Right ventricle myocardium superior (tissue), 1 donor: Measurements from ENCODE around the gene ELP2. TPM values are rescaled to one million over a fixed set of nuclear protein-coding genes. Genes with fewer than 3 reads are reported as not detected.
"Not testable (repeated sequence)": the region's sequence is repeated elsewhere in the genome, so short reads cannot be mapped to it uniquely, and the experiment has no call there.

Experiments
- ATAC-seq: fragments of 200-7000 bp; cut with Tn5 transposase; one replicate; pipeline ENCODE4 v1.9.1; 2020; ENCODE audit warnings: mild to moderate bottlenecking; ENCODE audit not compliant: poor library complexity
- DNase-seq: peaks from one replicate; pipeline ENCODE4 v3.0.0-alpha.2; 2020
- intact Hi-C: fragments of 100-400 bp; cut with DNase I; formaldehyde crosslinking; loops from one replicate; pipeline ENCODE4 v1.11.2; 2022
- total RNA-seq: library from RNA; stranded (reverse); fragmentation: NEBNext Ultra II Directional; extraction: Animal tissue kit (Norgen Biotek cat#: 25700); gene quantifications from one replicate; pipeline ENCODE4 v1.2.1, GENCODE V29; 2021
- donor health status: DM: no; HTN: yes; CAD: no; lungs with severe emphysema.

ELP2 gene
- total RNA-seq, 1 donor from 2014 or later: 47.6 TPM

DNA sequence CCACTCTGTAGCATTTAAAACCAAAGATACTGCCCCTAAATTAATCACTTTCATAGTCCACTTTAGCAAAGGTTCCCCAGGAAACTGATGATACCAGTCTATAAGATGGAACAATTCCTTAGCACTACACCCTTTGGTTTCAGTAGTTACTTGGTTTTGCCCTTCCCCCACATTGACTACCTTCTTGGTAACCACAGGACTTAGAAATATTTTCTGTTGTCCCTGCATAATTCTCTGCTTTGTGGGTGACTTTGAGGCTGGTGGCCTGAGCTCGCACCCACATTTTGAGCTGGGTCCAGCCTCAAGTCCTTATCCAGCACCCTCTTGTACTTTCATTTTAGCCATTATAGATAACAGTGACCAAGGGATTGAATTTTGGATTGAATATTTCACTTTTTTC is 23.1 kb downstream of the ELP2 start:
- DNase-seq: no peak
- intact Hi-C loops: no loop called here
- no peak for ATAC-seq

DNA sequence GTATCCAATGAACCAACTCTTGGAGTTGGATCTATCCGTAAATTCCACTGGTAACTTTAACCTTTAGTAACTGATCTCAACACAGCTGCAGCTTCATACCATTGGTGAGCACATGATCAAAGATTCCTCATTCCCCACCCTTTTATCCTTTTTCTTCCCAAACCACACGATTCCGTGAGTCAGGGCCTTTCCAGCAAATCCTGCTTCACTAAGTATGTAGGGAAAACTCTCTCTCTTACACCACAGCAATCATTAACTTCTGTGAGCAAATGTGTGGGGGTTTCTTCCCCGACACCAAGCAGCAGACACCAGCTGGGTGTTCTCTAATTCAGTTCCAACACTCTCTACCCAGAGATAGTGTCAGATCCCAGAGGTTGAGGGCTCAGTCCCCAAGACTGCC is 23.5 kb downstream of the ELP2 start:
- ATAC-seq (no peak), DNase-seq (no peak)
- intact Hi-C loops: no loop called here

GRCh38 chr18:36153771-36154170 is 24.1 kb downstream of the ELP2 start:
- intact Hi-C loops: no loop called here
- ATAC-seq (no peak), DNase-seq (no peak)

DNA sequence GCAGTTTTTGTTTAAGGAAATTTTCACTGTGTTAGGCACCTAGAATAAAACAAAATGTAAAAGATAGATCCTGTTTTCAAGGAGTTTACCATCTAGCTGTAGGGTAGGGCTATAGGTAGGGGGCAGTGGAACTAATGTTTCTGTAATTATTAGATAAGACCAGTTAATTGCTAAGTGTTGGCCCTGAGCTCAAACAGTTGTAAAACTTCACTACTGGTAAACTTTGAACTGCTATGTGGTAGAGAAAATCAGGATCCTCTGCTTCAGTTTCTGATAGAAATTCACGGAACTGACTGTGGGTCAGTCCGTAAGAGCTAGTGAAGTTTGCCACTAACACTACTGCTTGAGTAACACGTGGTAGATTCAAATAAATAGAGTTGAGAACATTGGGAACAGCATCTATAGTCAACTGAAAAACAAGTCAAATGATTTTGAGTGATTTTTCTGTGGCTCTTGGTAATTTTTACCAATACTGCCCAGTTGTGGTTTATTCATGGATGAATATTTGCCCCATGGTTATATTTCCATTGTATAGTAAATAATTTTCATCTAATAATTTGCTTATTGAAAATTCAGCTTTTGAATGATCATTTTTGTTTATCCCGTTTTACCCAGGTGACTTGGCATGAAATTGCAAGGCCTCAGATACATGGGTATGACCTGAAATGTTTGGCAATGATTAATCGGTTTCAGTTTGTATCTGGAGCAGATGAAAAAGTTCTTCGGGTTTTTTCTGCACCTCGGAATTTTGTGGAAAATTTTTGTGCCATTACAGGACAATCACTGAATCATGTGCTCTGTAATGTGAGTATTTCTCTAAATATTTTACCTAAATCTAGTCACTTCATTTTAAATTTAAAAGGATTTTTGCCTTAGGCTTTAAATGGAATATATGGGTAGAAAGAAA is 26.4 kb downstream of the ELP2 start:
- intact Hi-C loops: no loop called here
- ATAC-seq: no peak
- no peak for DNase-seq

DNA sequence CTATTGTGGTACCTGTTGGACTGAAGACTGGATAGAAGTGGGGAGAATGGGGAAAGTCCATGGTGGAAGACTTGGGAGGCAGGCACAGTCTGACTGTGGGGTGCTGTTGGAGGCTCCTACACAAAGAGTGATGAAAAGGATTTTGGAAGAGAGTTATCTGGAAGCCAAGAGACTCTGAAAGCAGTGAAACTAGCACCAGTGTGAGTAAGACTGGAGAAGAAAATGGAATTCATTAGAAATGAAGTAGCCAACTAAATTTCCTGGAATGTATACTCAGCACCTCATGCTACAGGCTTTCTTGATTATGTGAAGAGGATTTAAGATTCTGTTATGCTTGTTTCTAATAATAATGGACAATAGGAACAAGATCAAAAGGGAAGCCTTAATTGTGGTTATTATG is 27.7 kb downstream of the ELP2 start:
- intact Hi-C loops: no loop called here
- no peak for DNase-seq
- no peak for ATAC-seq

DNA sequence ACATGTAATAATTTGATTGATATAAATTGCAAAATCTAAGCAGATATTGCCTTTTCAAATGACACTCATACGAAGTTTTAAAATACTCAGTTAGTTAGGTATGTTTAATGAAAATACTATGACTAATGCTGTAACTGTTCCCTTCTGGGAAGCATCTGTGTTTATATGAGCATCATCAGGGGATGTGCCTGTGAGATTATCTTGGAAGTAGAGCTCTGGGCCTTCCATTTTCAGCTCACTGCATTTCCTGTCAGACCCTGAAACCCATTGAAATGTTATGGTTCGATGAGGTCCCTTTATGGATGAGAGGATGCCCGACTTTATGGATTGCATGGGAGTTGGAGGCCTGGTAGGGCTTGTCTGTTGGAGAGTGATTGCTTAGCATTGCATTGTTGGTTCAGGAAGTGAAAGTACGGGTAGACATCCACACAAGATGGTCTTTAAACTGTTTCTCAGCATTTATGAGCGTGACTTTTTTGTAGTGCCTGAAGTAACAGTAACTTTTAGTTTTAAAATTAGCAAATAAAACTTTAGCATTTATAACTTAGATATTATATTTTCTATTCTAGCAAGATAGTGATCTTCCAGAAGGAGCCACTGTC is 28.7 kb downstream of the ELP2 start:
- intact Hi-C loops: no loop called here
- ATAC-seq: no peak
- no peak for DNase-seq

- intact Hi-C loops: loop anchor here (10.0 kb wide), 1 partner anchor 94 kb away; no protein-coding TSS in a partner anchor
- DNase-seq: no peak
- no peak for ATAC-seq
These were observed 31.3 kb downstream of the ELP2 start for GRCh38 chr18:36160959-36161371.

DNA sequence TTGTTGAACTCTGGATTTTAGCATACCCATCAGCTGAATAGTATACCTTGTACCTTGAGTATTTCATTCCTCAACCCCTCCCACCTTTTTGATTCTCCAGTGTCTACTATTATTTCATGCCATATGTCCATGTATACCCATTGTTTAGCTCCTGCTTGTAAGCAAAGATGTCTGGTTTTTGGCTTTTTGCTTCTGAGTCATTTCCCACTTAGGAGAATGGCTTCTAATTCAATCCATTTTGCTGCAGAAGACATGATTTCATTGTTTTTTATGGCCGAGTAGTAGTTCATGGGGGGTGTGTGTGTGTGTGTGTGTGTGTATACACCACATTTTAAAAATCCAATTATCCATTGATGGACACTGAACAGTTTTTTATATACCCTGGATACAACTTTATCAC is 33.3 kb downstream of the ELP2 start:
- ATAC-seq (no peak), DNase-seq (no peak)
- intact Hi-C loops: loop anchor here (10.0 kb wide), 1 partner anchor 92 kb away; no protein-coding TSS in a partner anchor

GRCh38 chr18:36167692-36168218 is 38.1 kb downstream of the ELP2 start:
- no peak for ATAC-seq
- intact Hi-C loops: loop anchor here (10.0 kb wide), 1 partner anchor 87 kb away; no protein-coding TSS in a partner anchor

DNA sequence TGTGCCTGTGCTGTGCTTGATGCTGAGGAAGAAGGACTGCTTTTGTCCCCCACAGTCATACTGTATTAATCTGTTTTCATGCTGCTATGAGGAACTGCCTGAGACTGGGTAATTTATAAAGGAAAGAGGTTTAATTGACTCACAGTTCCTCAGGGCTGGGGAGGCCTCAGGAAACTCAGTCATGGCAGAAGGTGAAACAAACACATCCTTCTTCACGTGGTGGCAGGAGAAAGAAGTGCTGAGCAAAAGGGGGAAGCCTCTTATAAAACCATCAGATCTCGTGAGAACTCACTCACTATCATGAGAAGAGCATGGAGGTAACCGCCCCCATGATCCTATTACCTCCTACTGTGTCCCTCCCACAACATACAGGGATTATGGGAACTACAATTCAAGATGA is 38.6 kb downstream of the ELP2 start:
- DNase-seq, ATAC-seq: not testable (repeated sequence)
- intact Hi-C loops: loop anchor here (10.0 kb wide), 1 partner anchor 87 kb away; no protein-coding TSS in a partner anchor

More at GRCh38 chr18:36167692-36168218, 38.1 kb downstream of the ELP2 start:
- no peak for DNase-seq

- DNase-seq (no peak), ATAC-seq (no peak)
- intact Hi-C loops: loop anchor here (10.0 kb wide), 1 partner anchor 85 kb away; no protein-coding TSS in a partner anchor
These were observed 40.2 kb downstream of the ELP2 start for GRCh38 chr18:36169938-36170337.

DNA sequence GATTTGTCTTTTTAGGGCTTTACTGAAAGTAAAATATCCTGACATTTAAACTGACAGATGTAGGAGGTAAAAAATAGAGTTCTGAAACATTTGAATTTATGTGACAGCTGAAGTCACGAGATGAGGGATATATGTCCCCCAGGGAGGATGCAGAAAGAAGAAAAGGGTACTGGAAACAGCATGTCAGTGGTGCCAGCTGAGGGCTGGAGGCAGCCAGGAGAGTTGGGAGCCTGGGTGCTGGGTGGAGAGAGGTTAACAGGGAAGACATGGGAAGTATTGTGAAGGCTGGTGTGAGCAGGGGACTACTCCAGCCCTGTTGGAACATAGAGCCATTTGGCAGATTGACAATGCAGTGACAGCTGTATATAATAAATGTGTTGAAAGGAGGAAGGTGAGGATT is 45.8 kb downstream of the ELP2 start:
- DNase-seq (no peak), ATAC-seq (no peak)
- intact Hi-C loops: no loop called here

- intact Hi-C loops: no loop called here
- ATAC-seq: no peak
- DNase-seq: no peak
These were observed 46.5 kb downstream of the ELP2 start for GRCh38 chr18:36176177-36176584.

DNA sequence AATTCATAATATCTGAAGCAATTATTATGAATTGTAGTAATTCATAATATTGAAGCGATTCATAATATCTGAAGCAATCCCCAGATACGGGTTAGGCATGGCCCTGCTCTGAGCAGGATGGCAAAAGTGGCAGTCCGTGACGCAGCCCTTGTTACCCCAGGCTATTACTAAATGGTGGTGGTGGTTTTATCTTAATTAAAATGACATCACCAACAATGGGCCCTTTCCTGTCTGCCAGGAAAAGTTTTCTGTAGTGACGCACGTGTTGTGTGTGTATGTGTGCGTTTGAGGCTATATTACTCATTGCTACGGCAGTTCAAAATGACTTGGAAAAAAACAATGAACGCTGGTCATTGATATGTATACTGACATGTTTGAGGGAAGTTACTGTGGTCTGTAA is 47.0 kb downstream of the ELP2 start:
- intact Hi-C loops: no loop called here
- ATAC-seq: no peak

GRCh38 chr18:36177913-36178312 is 48.2 kb downstream of the ELP2 start:
- DNase-seq (no peak), ATAC-seq (no peak)
- intact Hi-C loops: no loop called here

More for the DNA sequence above, 47.0 kb downstream of the ELP2 start:
- no peak for DNase-seq

DNA sequence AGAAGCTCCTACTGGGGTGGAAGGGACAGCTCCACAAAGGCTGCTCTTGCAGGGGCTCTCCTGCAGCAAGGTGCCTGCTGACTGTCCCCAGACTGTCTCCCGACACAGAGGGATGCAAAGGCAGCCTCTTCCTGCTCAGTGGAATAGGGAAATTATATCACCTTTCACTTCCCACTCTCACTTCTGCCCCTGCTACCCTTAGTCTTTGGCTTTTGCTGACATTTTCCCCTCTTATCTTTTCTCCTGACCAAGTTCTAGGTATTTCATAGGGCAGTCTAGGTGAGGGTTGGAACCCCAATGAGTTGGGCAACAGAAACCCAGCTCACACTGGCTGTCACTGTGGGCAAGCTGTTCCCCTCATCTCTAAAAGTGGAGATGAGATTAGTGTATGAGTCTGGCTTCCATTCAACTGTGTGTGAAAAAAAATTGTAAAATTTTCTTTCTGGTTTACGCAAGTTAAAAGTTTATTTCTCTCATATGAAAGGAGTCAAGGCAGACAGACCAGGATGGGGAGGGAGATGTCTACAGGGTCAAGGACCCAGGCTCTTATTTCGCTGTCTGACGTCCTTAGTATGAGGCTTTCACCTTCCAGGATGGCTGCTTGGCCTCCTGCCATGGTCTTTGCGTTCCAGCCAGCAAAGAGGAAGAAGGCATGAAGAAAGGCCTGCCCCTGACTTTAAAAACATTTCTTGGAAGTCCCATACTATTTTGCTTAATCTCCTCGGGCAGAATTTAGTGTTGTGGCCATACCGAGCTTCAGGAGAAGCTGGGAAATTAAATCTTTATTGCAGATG is 50.1 kb downstream of the ELP2 start:
- intact Hi-C loops: loop anchor here (10.0 kb wide), 1 partner anchor 105 kb away; no protein-coding TSS in a partner anchor

GRCh38 chr18:36181441-36181840 is 51.7 kb downstream of the ELP2 start:
- no peak for ATAC-seq
- DNase-seq: no peak
- intact Hi-C loops: loop anchor here (10.0 kb wide), 1 partner anchor 103 kb away; no protein-coding TSS in a partner anchor

More for the DNA sequence above, 50.1 kb downstream of the ELP2 start:
- DNase-seq: peak; percentile 86
- ATAC-seq: peak; percentile 67

- ATAC-seq: peak; percentile 64
- intact Hi-C loops: loop anchor here (10.0 kb wide), 1 partner anchor 103 kb away; no protein-coding TSS in a partner anchor
- DNase-seq: no peak
These were observed 52.3 kb downstream of the ELP2 start for GRCh38 chr18:36181898-36182506.
